GM10266 (cell line): Measurements from ENCODE around the gene BST1.

Experiments used
- DNase-seq: peaks from one replicate; pipeline ENCODE4 v3.0.0; 2012; ENCODE audit errors: extremely low spot score
- TF ChIP-seq, protein P1 (sequence below): IDR thresholded peaks from 2 replicates; pipeline ENCODE4 v1.5.1; 2012; ENCODE audit warnings: mild to moderate bottlenecking, low read depth; ENCODE audit not compliant: control insufficient read depth, insufficient read depth; ENCODE audit errors: missing control alignments

Gene BST1

DNA sequence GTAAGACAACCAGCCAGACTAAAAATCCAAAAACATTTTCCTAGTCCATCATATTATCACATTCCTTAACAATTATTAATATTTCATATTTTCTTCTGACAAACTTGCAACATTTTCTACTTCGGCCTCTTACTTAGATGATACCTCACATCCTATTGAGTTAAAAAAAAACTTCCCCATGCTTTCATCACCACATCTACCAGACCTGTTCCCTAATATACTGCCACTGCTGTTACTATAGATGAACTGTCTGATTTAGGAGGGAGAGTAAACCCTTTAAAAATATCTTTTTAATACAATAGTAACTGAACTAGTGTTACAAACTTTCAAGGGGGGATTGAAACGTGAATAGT is 19.7 kb upstream of the BST1 start:
- TF ChIP-seq, protein P1, sequence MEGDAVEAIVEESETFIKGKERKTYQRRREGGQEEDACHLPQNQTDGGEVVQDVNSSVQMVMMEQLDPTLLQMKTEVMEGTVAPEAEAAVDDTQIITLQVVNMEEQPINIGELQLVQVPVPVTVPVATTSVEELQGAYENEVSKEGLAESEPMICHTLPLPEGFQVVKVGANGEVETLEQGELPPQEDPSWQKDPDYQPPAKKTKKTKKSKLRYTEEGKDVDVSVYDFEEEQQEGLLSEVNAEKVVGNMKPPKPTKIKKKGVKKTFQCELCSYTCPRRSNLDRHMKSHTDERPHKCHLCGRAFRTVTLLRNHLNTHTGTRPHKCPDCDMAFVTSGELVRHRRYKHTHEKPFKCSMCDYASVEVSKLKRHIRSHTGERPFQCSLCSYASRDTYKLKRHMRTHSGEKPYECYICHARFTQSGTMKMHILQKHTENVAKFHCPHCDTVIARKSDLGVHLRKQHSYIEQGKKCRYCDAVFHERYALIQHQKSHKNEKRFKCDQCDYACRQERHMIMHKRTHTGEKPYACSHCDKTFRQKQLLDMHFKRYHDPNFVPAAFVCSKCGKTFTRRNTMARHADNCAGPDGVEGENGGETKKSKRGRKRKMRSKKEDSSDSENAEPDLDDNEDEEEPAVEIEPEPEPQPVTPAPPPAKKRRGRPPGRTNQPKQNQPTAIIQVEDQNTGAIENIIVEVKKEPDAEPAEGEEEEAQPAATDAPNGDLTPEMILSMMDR: no peak

DNA sequence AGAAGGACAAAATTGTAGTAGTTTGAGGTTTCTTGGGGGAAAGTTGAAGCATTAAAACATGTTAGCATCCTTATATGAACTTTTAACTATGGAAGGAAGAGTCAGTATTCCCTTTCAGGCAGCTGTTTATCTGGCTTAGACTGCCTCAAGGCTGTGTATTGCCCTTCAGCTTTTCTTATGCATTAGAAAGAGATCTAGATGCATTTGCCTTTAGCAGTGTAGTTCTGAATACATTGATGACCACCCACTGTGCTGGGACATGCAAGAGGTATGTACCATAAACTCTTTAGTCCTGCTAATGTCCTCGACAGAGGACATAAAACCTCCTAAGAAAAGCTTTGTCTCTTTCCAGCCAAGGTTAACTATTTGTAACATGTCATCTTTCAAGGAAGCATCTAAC is 18.4 kb upstream of the BST1 start:
- DNase-seq: no peak
- TF ChIP-seq, protein P1: no peak

More for the DNA sequence above, 19.7 kb upstream of the BST1 start:
- no peak for DNase-seq

DNA sequence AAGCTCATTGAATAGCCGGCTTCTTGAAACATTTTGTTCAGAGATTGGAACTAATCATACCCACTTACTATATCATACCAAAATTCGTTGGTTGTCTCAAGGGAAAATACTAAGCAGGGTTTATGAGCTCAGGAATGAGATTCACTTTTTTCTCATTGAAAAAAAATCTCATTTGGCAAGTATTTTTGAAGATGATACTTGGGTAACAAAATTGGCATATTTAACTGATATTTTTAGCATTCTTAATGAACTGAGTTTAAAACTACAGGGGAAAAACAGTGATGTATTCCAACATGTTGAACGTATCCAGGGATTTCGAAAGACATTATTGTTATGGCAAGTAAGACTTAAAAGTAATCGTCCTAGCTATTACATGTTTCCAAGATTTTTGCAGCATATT is 14.8 kb upstream of the BST1 start:
- no peak for DNase-seq
- TF ChIP-seq, protein P1: no peak

DNA sequence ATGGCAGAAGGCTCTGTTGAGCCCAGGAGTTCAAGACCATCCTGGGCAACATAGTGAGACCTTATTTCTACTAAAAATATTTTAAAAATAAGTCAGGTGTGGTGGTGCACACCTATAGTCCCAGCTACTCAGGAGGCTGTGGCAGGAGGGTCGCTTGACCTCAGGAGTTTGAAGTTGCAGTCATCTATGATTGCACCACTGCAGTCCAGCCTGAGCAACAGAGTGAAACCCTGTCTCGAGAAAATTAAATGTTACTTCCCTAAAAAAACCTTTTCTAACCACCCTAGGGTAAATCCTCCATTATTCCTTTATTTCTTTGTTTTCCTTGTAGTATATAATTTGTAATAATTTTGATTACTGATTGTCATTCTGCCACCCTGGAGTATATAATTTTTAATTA is 13.3 kb upstream of the BST1 start:
- TF ChIP-seq, protein P1: no peak
- DNase-seq: no peak

DNA sequence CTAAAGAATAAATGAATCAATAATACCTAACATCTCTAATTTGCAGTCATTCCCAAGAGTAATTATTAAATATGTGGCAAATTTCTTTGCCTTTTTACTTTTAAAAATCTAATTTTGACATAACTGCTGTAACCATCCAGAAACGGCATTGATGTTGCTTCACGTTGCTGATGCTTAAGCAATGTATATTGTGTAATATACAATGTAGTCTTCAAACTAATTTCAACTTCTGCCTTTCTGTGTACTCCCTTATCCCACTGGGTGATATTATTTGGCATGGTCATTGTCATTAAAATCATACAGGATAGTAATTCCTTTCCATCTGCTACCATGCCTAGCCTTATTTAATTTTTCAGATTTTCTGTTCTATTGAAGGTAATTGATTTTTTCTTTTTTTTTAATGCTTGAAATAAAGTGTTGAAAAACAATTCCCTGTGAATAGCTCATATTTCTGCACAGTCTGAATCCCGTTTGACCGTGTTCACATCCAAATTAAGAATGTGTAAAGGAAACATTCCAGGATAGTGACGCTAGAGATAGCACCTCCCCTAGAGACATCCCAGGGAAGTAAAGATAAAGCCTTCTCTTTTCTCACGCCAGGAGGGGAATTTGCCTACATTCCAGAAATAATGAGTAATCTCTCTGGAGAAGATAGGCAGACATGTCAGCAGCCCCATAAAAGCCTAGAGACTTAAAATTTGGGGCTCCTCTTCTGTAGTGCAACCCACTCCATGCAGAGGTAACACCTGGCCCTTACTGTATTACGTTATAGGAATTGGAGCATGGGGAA is 12.7 kb upstream of the BST1 start:
- DNase-seq: no peak
- TF ChIP-seq, protein P1: no peak

DNA sequence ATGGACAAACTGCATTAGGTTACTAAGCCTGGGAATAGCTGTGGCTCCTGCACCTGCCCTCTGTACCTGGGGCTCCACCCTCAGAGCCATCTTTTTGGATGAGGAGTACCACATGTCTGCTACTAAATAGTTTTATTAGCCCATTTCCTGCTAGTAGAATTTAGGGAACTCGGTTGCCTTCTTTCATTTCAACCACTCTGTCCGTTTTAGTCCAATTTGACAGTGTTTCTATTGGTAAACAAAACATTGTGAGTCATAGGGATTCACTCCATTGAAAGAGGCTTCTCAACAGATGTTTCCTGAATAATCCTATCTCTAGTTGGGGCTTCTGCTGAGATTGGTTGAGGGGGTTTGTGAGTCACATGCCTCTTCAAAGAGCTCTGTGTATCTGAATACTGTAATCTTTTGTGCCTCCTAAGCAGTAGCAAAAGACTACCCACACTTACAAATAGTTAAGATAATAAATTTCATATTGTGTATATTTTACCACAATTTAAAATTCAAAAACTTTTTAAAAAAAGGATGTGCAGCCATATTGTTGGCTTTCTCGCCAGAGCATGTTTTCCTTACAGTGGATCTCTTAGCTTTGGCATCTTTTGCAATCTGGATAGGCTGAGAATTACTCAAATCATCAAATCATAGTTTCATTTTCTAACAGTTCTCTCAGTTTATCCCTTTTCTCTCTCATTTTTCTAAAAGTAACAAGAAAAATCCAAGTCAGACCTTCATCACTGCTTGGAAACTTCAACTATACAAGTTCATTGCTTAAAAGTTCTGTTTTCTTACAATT is 11.3 kb upstream of the BST1 start:
- TF ChIP-seq, protein P1: no peak
- no peak for DNase-seq

DNA sequence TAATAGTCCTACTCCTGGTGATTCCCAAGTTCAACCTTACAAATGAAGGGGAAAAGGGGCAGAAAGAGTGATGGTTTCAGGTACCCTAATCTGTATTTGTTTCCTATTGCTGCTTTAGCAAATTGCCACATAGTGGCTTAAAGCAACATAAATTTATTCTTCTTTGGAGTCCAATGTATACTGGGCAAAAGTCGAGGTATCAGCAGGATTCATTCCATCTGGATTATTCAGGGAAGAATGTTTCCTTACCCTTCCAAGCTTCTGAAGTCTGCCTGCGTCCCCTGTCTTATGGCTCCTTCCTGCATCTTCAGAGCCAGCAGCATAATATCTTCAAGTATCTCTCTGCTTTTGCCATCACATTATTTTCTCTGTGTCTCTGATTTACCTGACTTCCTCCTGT is 10.3 kb upstream of the BST1 start:
- DNase-seq: no peak
- TF ChIP-seq, protein P1: no peak
